ENCODE measurements around the gene LY9.
A peak's percentile ranks its signal among the peaks of the same experiment; 100 is the strongest.

The LY9 gene

GRCh38 chr1:160761886-160762285 lies 34.1 kb upstream of the LY9 start:
- DNase-seq (ENCODE audit: low read depth) = no peak
- TF ChIP-seq MAX (IDR thresholded peaks at IDR 0.05; ENCODE audit: low read depth, low read length) = no peak

GRCh38 chr1:160763993-160764392 lies 32.0 kb upstream of the LY9 start:
- no peak for DNase-seq (ENCODE audit: low read depth)
- TF ChIP-seq MYC (IDR thresholded peaks at IDR 0.05; ENCODE audit: low read depth, low read length) = no peak
- no peak for TF ChIP-seq MAX (IDR thresholded peaks at IDR 0.05; ENCODE audit: low read depth, low read length)
- TF ChIP-seq POLR2A (IDR thresholded peaks at IDR 0.05; ENCODE audit: extremely low read depth, insufficient read length) = no peak
- TF ChIP-seq CTCF (IDR thresholded peaks at IDR 0.05; ENCODE audit: low read depth, low read length) = no peak
- no peak overlapping the region for H3K4me3 ChIP-seq (ENCODE audit: low read depth, low read length)

More at GRCh38 chr1:160761886-160762285, 34.1 kb upstream of the LY9 start:
- H3K4me3 ChIP-seq (ENCODE audit: low read depth, low read length) = no peak overlapping the region

- H3K4me3 ChIP-seq (ENCODE audit: low read depth, low read length) = no peak overlapping the region
- peak; percentile 11 for DNase-seq (ENCODE audit: low read depth)
- no peak for TF ChIP-seq CTCF (IDR thresholded peaks at IDR 0.05; ENCODE audit: low read depth, low read length)
- no peak for TF ChIP-seq MAX (IDR thresholded peaks at IDR 0.05; ENCODE audit: low read depth, low read length)
- no peak for TF ChIP-seq MYC (IDR thresholded peaks at IDR 0.05; ENCODE audit: low read depth, low read length)
- TF ChIP-seq POLR2A (IDR thresholded peaks at IDR 0.05; ENCODE audit: extremely low read depth, insufficient read length) = no peak
Measured at GRCh38 chr1:160767395-160768294, 28.3 kb upstream of the LY9 start.

- peak; percentile 68 for DNase-seq (ENCODE audit: low read depth)
- TF ChIP-seq POLR2A (IDR thresholded peaks at IDR 0.05; ENCODE audit: extremely low read depth, insufficient read length) = no peak
- TF ChIP-seq CTCF (IDR thresholded peaks at IDR 0.05; ENCODE audit: low read depth, low read length) = peak; percentile 58
- H3K4me3 ChIP-seq (ENCODE audit: low read depth, low read length) = no peak overlapping the region
Measured at GRCh38 chr1:160768295-160768657, 27.7 kb upstream of the LY9 start.

GRCh38 chr1:160772331-160772730 lies 23.6 kb upstream of the LY9 start:
- H3K4me3 ChIP-seq (ENCODE audit: low read depth, low read length) = no peak overlapping the region
- DNase-seq (ENCODE audit: low read depth) = no peak
- TF ChIP-seq MYC (IDR thresholded peaks at IDR 0.05; ENCODE audit: low read depth, low read length) = no peak
- TF ChIP-seq CTCF (IDR thresholded peaks at IDR 0.05; ENCODE audit: low read depth, low read length) = no peak
- TF ChIP-seq POLR2A (IDR thresholded peaks at IDR 0.05; ENCODE audit: extremely low read depth, insufficient read length) = no peak
- TF ChIP-seq MAX (IDR thresholded peaks at IDR 0.05; ENCODE audit: low read depth, low read length) = no peak

GRCh38 chr1:160773093-160773492 lies 22.9 kb upstream of the LY9 start:
- no peak for TF ChIP-seq MYC (IDR thresholded peaks at IDR 0.05; ENCODE audit: low read depth, low read length)
- TF ChIP-seq CTCF (IDR thresholded peaks at IDR 0.05; ENCODE audit: low read depth, low read length) = no peak
- no peak for TF ChIP-seq POLR2A (IDR thresholded peaks at IDR 0.05; ENCODE audit: extremely low read depth, insufficient read length)
- no peak for TF ChIP-seq MAX (IDR thresholded peaks at IDR 0.05; ENCODE audit: low read depth, low read length)
- no peak overlapping the region for H3K4me3 ChIP-seq (ENCODE audit: low read depth, low read length)
- no peak for DNase-seq (ENCODE audit: low read depth)

All from NB4 (cell line).